ENCODE measurements around the gene PPP1R11.

The PPP1R11 gene

GRCh38 chr6:30042914-30043313 lies 24.1 kb upstream of the PPP1R11 start:
- TF ChIP-seq CTCF (IDR thresholded peaks at IDR 0.05; ENCODE audit: low read depth, low read length) (no peak), EZH2phosphoT487 (IDR thresholded peaks at IDR 0.05; ENCODE audit: low read depth) (no peak)
- Histone ChIP-seq H3K9me3 (ENCODE audit: insufficient read depth, low read length) (no peaks in the 10 kb centered on the region), H3K4me3 (ENCODE audit: low read length) (no peak overlapping the region), H3K27ac (ENCODE audit: low read length) (no peak overlapping the region), H2AFZ (ENCODE audit: low read depth, low read length) (no peak overlapping the region), H3K9ac (ENCODE audit: low read length) (no peak overlapping the region), H3K79me2 (ENCODE audit: low read length) (no peaks in the 10 kb centered on the region), H3K27me3 (ENCODE audit: low read depth, low read length) (no peaks in the 10 kb centered on the region), H3K36me3 (replicated peaks; ENCODE audit: low read depth, low read length) (no peaks in the 10 kb centered on the region), H3K4me1 (ENCODE audit: low read length) (no peaks in the 10 kb centered on the region), H4K20me1 (ENCODE audit: insufficient read depth, low read length) (no peaks in the 10 kb centered on the region), H3K4me2 (ENCODE audit: low read length) (no peak overlapping the region)

GRCh38 chr6:30043744-30044143 lies 23.3 kb upstream of the PPP1R11 start:
- Histone ChIP-seq H3K79me2 (ENCODE audit: low read length) (no peaks in the 10 kb centered on the region), H3K9ac (ENCODE audit: low read length) (no peak overlapping the region), H3K27me3 (ENCODE audit: low read depth, low read length) (no peaks in the 10 kb centered on the region), H3K4me3 (ENCODE audit: low read length) (no peak overlapping the region), H3K4me1 (ENCODE audit: low read length) (no peaks in the 10 kb centered on the region), H3K4me2 (ENCODE audit: low read length) (no peak overlapping the region), H3K36me3 (replicated peaks; ENCODE audit: low read depth, low read length) (no peaks in the 10 kb centered on the region), H3K9me3 (ENCODE audit: insufficient read depth, low read length) (no peaks in the 10 kb centered on the region), H4K20me1 (ENCODE audit: insufficient read depth, low read length) (no peaks in the 10 kb centered on the region), H3K27ac (ENCODE audit: low read length) (no peak overlapping the region), H2AFZ (ENCODE audit: low read depth, low read length) (no peak overlapping the region)
- TF ChIP-seq CTCF (IDR thresholded peaks at IDR 0.05; ENCODE audit: low read depth, low read length) (no peak), EZH2phosphoT487 (IDR thresholded peaks at IDR 0.05; ENCODE audit: low read depth) (no peak)

- Histone ChIP-seq H3K79me2 (ENCODE audit: low read length) (no peaks in the 10 kb centered on the region), H3K4me3 (ENCODE audit: low read length) (no peak overlapping the region), H3K4me1 (ENCODE audit: low read length) (no peaks in the 10 kb centered on the region), H2AFZ (ENCODE audit: low read depth, low read length) (no peak overlapping the region), H3K27ac (ENCODE audit: low read length) (no peak overlapping the region), H3K36me3 (replicated peaks; ENCODE audit: low read depth, low read length) (no peaks in the 10 kb centered on the region), H3K27me3 (ENCODE audit: low read depth, low read length) (no peaks in the 10 kb centered on the region), H3K9ac (ENCODE audit: low read length) (no peak overlapping the region), H3K4me2 (ENCODE audit: low read length) (no peak overlapping the region), H4K20me1 (ENCODE audit: insufficient read depth, low read length) (no peaks in the 10 kb centered on the region), H3K9me3 (ENCODE audit: insufficient read depth, low read length) (no peaks in the 10 kb centered on the region)
- TF ChIP-seq CTCF (IDR thresholded peaks at IDR 0.05; ENCODE audit: low read depth, low read length), result no peak
- no peak for TF ChIP-seq EZH2phosphoT487 (IDR thresholded peaks at IDR 0.05; ENCODE audit: low read depth)
Observed at GRCh38 chr6:30044630-30045029, 22.4 kb upstream of the PPP1R11 start.

GRCh38 chr6:30047220-30047619 lies 19.8 kb upstream of the PPP1R11 start:
- H2AFZ ChIP-seq (ENCODE audit: low read depth, low read length), result no peak overlapping the region
- H3K4me3 ChIP-seq (ENCODE audit: low read length), result no peak overlapping the region
- no peaks in the 10 kb centered on the region for H3K27me3 ChIP-seq (ENCODE audit: low read depth, low read length)
- H3K9ac ChIP-seq (ENCODE audit: low read length), result no peak overlapping the region
- no peak overlapping the region for H3K4me2 ChIP-seq (ENCODE audit: low read length)
- TF ChIP-seq EZH2phosphoT487 (IDR thresholded peaks at IDR 0.05; ENCODE audit: low read depth) (no peak), CTCF (IDR thresholded peaks at IDR 0.05; ENCODE audit: low read depth, low read length) (no peak)
- no peaks in the 10 kb centered on the region for H3K9me3 ChIP-seq (ENCODE audit: insufficient read depth, low read length)
- H4K20me1 ChIP-seq (ENCODE audit: insufficient read depth, low read length), result no peaks in the 10 kb centered on the region
- H3K27ac ChIP-seq (ENCODE audit: low read length), result no peak overlapping the region
- H3K79me2 ChIP-seq (ENCODE audit: low read length), result no peaks in the 10 kb centered on the region
- no peaks in the 10 kb centered on the region for H3K4me1 ChIP-seq (ENCODE audit: low read length)
- H3K36me3 ChIP-seq (replicated peaks; ENCODE audit: low read depth, low read length), result no peaks in the 10 kb centered on the region

All from OCI-LY3 (cell line).